Stimulated activated CD4-positive, alpha-beta T cell treated with anti-CD3 and anti-CD28 coated beads, TNF-alpha, amount 100 ng/mL, for 4 hours (primary cell): ENCODE data around the gene TBC1D32.
"Not testable (repeated sequence)": the region's sequence is repeated elsewhere in the genome, so short reads cannot be mapped to it uniquely, and the experiment has no call there.

Source experiments
- DNase-seq, 3 experiments: peaks; one replicate each; pipeline ENCODE4 v3.0.0-alpha.2; 2020; ENCODE audit warnings: low read depth in 3 of 3

The TBC1D32 gene

GRCh38 chr6:121216928-121217327, 117.4 kb downstream of the TBC1D32 start:
- DNase-seq, result no peak

- DNase-seq, result not testable (repeated sequence)
Observed at GRCh38 chr6:121213341-121213740, 120.9 kb downstream of the TBC1D32 start.

GRCh38 chr6:121210943-121211342, 123.3 kb downstream of the TBC1D32 start:
- DNase-seq, result no peak

- DNase-seq, result no peak
Observed at GRCh38 chr6:121205569-121205968, 128.7 kb downstream of the TBC1D32 start.

- no peak for DNase-seq
Observed at GRCh38 chr6:121201105-121201504, 133.2 kb downstream of the TBC1D32 start.

GRCh38 chr6:121196042-121196441, 138.2 kb downstream of the TBC1D32 start:
- not testable (repeated sequence) for DNase-seq

GRCh38 chr6:121190122-121190521, 144.2 kb downstream of the TBC1D32 start:
- no peak for DNase-seq

- no peak for DNase-seq
Observed at GRCh38 chr6:121188356-121188755, 145.9 kb downstream of the TBC1D32 start.

GRCh38 chr6:121187833-121188200, 146.5 kb downstream of the TBC1D32 start:
- no peak for DNase-seq

- DNase-seq, result no peak
Observed at GRCh38 chr6:121187200-121187832, 147.0 kb downstream of the TBC1D32 start.

GRCh38 chr6:121183742-121184141, 150.5 kb downstream of the TBC1D32 start:
- DNase-seq, result no peak

- no peak for DNase-seq
Observed at GRCh38 chr6:121175827-121176226, 158.5 kb downstream of the TBC1D32 start.

GRCh38 chr6:121172451-121172850, 161.8 kb downstream of the TBC1D32 start:
- DNase-seq, result not testable (repeated sequence)

GRCh38 chr6:121171879-121172278, 162.4 kb downstream of the TBC1D32 start:
- DNase-seq, result no peak

GRCh38 chr6:121161886-121162285, 172.4 kb downstream of the TBC1D32 start:
- no peak for DNase-seq

GRCh38 chr6:121160276-121160675, 174.0 kb downstream of the TBC1D32 start:
- no peak for DNase-seq

- DNase-seq, result no peak
Observed at GRCh38 chr6:121158891-121159290, 175.4 kb downstream of the TBC1D32 start.

- no peak for DNase-seq
Observed at GRCh38 chr6:121158438-121158837, 175.8 kb downstream of the TBC1D32 start.

GRCh38 chr6:121157906-121158305, 176.4 kb downstream of the TBC1D32 start:
- no peak for DNase-seq

GRCh38 chr6:121143476-121143875, 190.8 kb downstream of the TBC1D32 start:
- no peak for DNase-seq

- no peak for DNase-seq
Observed at GRCh38 chr6:121142093-121142492, 192.2 kb downstream of the TBC1D32 start.

GRCh38 chr6:121135425-121135824, 198.9 kb downstream of the TBC1D32 start:
- no peak for DNase-seq

GRCh38 chr6:121134922-121135321, 199.4 kb downstream of the TBC1D32 start:
- no peak for DNase-seq

GRCh38 chr6:121124600-121124999, 209.7 kb downstream of the TBC1D32 start:
- no peak for DNase-seq
